HCT116 (cell line): ENCODE results near the gene ATG16L1. TPM values are rescaled to one million over a fixed set of nuclear protein-coding genes. Genes with fewer than 3 reads are reported as not detected.

ENCODE experiments used
- ATAC-seq: fragments of 200-7000 bp; cut with Tn5 transposase; 2 replicates; pipeline ENCODE4 v1.9.1; 2020; ENCODE audit warnings: mild to moderate bottlenecking, moderate library complexity
- BruUV-seq: library from RNA; stranded (reverse); fragments of 400-500 nt; replicated peaks from 2 replicates; lab custom pipeline; 2021; lab: Mats Ljungman, UMichigan
- CTCF ChIA-PET: fragments of 300-600 bp; sonication (Branson Sonifier 250); formaldehyde crosslinking; loops from one replicate; lab custom pipeline; 2021; ENCODE audit warnings: antibody characterized with exemption; lab: Charles Lee
- POLR2A ChIA-PET: fragments of 300-600, 350-600 bp; sonication (Branson Sonifier 250); formaldehyde crosslinking; loops from one replicate; lab custom pipeline; 2021; ENCODE audit warnings: antibody characterized with exemption; lab: Charles Lee
- RAD21 ChIA-PET, 2 experiments: fragments of 300-600 bp; sonication (Branson Sonifier 250); formaldehyde crosslinking; loops; one replicate each; lab custom pipeline; 2023; ENCODE audit warnings: low total read pairs in 2 of 2; ENCODE audit not compliant: uncharacterized antibody in 2 of 2, unreplicated experiment in 2 of 2, low non-redundant PET in 1 of 2; lab: Charles Lee
- DNase-seq: peaks from one replicate; pipeline ENCODE4 v3.0.0-alpha.2; 2010; ENCODE audit warnings: low read depth, low spot score
- H2AFZ ChIP-seq: fragments of 200-600 bp; shearing (Covaris generic), sonication (generic); 2 replicates; pipeline ENCODE4 v1.6.1; 2017; ENCODE audit warnings: low read depth, mixed run types, mixed read lengths, antibody characterized with exemption, low read length; ENCODE audit not compliant: poor library complexity, severe bottlenecking
- H3K27ac ChIP-seq: 2 replicates; pipeline ENCODE4 v1.5.1; 2012; ENCODE audit warnings: low read depth, low read length
- H3K27me3 ChIP-seq: fragments of 200-600 bp; sonication (generic); 2 replicates; pipeline ENCODE4 v1.6.1; 2016; ENCODE audit warnings: mixed run types, low read length, mixed read lengths; ENCODE audit not compliant: insufficient read depth
- H3K36me3 ChIP-seq, 2 experiments: fragments of 200-500 bp in 1 of 2; fragments of 200-600 bp in 1 of 2; sonication (Bioruptor generic) in 1 of 2; sonication (generic) in 1 of 2; 2 replicates each; pipeline versions ENCODE4 v1.5.1 to v1.6.1; 2014 to 2016; ENCODE audit warnings: low read length in 2 of 2, inconsistent platforms in 1 of 2, mixed read lengths in 1 of 2, mixed run types in 1 of 2; ENCODE audit not compliant: insufficient read depth in 2 of 2, control insufficient read depth in 1 of 2
- H3K4me1 ChIP-seq, 2 experiments: fragments of 200-600 bp in 1 of 2; sonication (generic) in 1 of 2; 2 replicates each; pipeline versions ENCODE4 v1.5.1 to v1.6.1; 2012 to 2017; ENCODE audit warnings: low read length in 2 of 2, inconsistent platforms in 1 of 2, mild to moderate bottlenecking in 1 of 2, mixed read lengths in 1 of 2, mixed run types in 1 of 2, moderate library complexity in 1 of 2; ENCODE audit not compliant: insufficient read depth in 2 of 2, control insufficient read depth in 1 of 2
- H3K4me2 ChIP-seq: fragments of 200-600 bp; sonication (generic); 2 replicates; pipeline ENCODE4 v1.6.1; 2017; ENCODE audit warnings: mixed run types, low read length, mixed read lengths
- H3K4me3 ChIP-seq, 2 experiments: fragments of 200-600 bp in 1 of 2; sonication (generic) in 1 of 2; replicated peaks in 1 of 2; 2 replicates each; pipeline ENCODE4 v1.5.1; 2011 to 2016; ENCODE audit warnings: low read length in 2 of 2, control low read depth in 1 of 2, low read depth in 1 of 2, mild to moderate bottlenecking in 1 of 2, mixed read lengths in 1 of 2, mixed run types in 1 of 2
- H3K79me2 ChIP-seq: fragments of 200-600 bp; sonication (generic); 2 replicates; pipeline ENCODE4 v1.6.1; 2017; ENCODE audit warnings: mild to moderate bottlenecking, mixed run types, low read length, moderate library complexity, mixed read lengths; ENCODE audit not compliant: insufficient read depth
- H3K9ac ChIP-seq: fragments of 200-600 bp; sonication (generic); 2 replicates; pipeline ENCODE4 v1.6.1; 2016; ENCODE audit warnings: low read length, mixed read lengths
- H3K9me2 ChIP-seq: fragments of 200-600 bp; sonication (generic), shearing (Covaris generic); 2 replicates; pipeline ENCODE4 v1.6.1; 2017; ENCODE audit warnings: mixed run types, mild to moderate bottlenecking, moderate library complexity; ENCODE audit not compliant: insufficient read depth
- H3K9me3 ChIP-seq, 2 experiments: fragments of 200-500 bp in 1 of 2; fragments of 200-600 bp in 1 of 2; sonication (Bioruptor generic) in 1 of 2; sonication (generic) in 1 of 2; 2 replicates each; pipeline ENCODE4 v1.6.1; 2014 to 2017; ENCODE audit warnings: low read length in 2 of 2, mixed read lengths in 2 of 2, inconsistent platforms in 1 of 2, low read depth in 1 of 2, mild to moderate bottlenecking in 1 of 2, mixed run types in 1 of 2, moderate library complexity in 1 of 2; ENCODE audit not compliant: control insufficient read depth in 1 of 2, insufficient read depth in 1 of 2
- H4K20me1 ChIP-seq: fragments of 200-600 bp; sonication (generic), shearing (Covaris generic); 2 replicates; pipeline ENCODE4 v1.6.1; 2017; ENCODE audit warnings: mixed run types, mild to moderate bottlenecking, moderate library complexity; ENCODE audit not compliant: insufficient read depth
- EGR1 ChIP-seq: IDR thresholded peaks from 2 replicates; pipeline ENCODE4 v1.6.1; 2012; ENCODE audit warnings: low read depth
- ELF1 ChIP-seq: IDR thresholded peaks from 2 replicates; pipeline ENCODE4 v1.6.1; 2012; ENCODE audit warnings: low read depth, borderline replicate concordance
- EZH2 ChIP-seq: fragments of 200-600 bp; sonication (generic); IDR thresholded peaks from 2 replicates; pipeline ENCODE4 v1.6.1; 2017; ENCODE audit warnings: antibody characterized with exemption, mixed run types
- MAX ChIP-seq: IDR thresholded peaks from 2 replicates; pipeline ENCODE4 v1.6.1; 2012
- POLR2AphosphoS5 ChIP-seq: IDR thresholded peaks from 2 replicates; pipeline ENCODE4 v1.6.1; 2011; ENCODE audit warnings: mild to moderate bottlenecking, low read depth, low read length, moderate library complexity
- RAD21 ChIP-seq: IDR thresholded peaks from 2 replicates; pipeline ENCODE4 v1.6.1; 2012; ENCODE audit warnings: low read depth, mild to moderate bottlenecking
- SIN3A ChIP-seq: IDR thresholded peaks from 2 replicates; pipeline ENCODE4 v1.6.1; 2012; ENCODE audit warnings: low read depth
- SP1 ChIP-seq: IDR thresholded peaks from 2 replicates; pipeline ENCODE4 v1.6.1; 2012; ENCODE audit warnings: low read depth
- TCF7L2 ChIP-seq: IDR thresholded peaks from 2 replicates; pipeline ENCODE4 v1.7.0; 2011; ENCODE audit warnings: borderline replicate concordance, inconsistent platforms; ENCODE audit not compliant: insufficient read depth, insufficient read length; ENCODE audit errors: extremely low read depth
- intact Hi-C: fragments of 100-400 bp; cut with micrococcal nuclease; formaldehyde crosslinking; loops from 2 replicates; pipeline ENCODE4 v1.10.0; 2022
- total RNA-seq: library from RNA; stranded (reverse); gene quantifications from one replicate; pipeline ENCODE4 v1.2.1, GENCODE V29; 2021; ENCODE audit not compliant: unreplicated experiment
- TF ChIP-seq, protein P1 (sequence below): IDR thresholded peaks from 2 replicates; pipeline ENCODE4 v1.6.1; 2012

Gene ATG16L1
- total RNA-seq, 1 experiment from 2014 or later, result 43.4 TPM

DNA sequence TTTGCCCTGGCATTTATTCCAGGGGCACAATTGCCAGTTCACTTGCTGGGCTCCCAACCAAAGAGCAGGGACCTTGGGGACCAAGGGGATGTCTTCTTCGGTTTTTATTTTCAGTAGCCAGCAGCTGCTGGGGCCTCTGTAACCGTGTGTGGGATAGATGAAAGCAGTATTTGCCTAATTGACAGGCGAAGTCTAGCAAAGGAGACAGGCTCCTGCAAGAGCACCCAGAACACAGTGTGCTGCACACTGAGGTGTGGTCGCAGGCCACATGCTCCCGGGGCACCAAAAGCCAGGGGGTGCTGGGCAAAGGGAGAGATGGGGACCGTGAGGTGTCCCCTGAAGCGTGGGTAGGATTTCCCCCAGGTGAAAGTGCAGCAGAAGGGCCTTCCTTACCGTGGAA is 61.4 kb downstream of the ATG16L1 start (continued):
- no peak for TF ChIP-seq RAD21
- no peak for TF ChIP-seq SP1
- no peak for TF ChIP-seq SIN3A
- TF ChIP-seq, all 23 proteins: peak for 0

- ChIA-PET CTCF (no interaction called here), RAD21 (no interaction called here), POLR2A (no interaction called here)
- H3K9me2 ChIP-seq, result no peaks in the 10 kb centered on the region
- intact Hi-C loops, result no loop called here
- no peaks in the 10 kb centered on the region for H3K36me3 ChIP-seq
- no peak overlapping the region for H3K27ac ChIP-seq
- DNase-seq, result no peak
- H3K4me3 ChIP-seq, result no peak overlapping the region
- peak; percentile 30; the same call in 1 of the 2 replicates for ATAC-seq
- BruUV-seq, result no TSS peak
- TF ChIP-seq, protein P1, sequence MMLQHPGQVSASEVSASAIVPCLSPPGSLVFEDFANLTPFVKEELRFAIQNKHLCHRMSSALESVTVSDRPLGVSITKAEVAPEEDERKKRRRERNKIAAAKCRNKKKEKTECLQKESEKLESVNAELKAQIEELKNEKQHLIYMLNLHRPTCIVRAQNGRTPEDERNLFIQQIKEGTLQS, result no peak
- TF ChIP-seq POLR2AphosphoS5 (no peak), MAX (no peak), EZH2 (no peak), SP1 (no peak), EGR1 (no peak), RAD21 (no peak), TCF7L2 (no peak), ELF1 (no peak)
- no peak overlapping the region for H3K4me2 ChIP-seq
- H4K20me1 ChIP-seq, result no peaks in the 10 kb centered on the region
- no peaks in the 10 kb centered on the region for H3K4me1 ChIP-seq
- no peaks in the 10 kb centered on the region for H3K9me3 ChIP-seq
- H2AFZ ChIP-seq, result no peak overlapping the region
- H3K27me3 ChIP-seq, result no peaks in the 10 kb centered on the region
- H3K79me2 ChIP-seq, result no peaks in the 10 kb centered on the region
- H3K9ac ChIP-seq, result no peak overlapping the region
These were observed 62.9 kb downstream of the ATG16L1 start for GRCh38 chr2:233314180-233314925.
